ENCODE results near the gene CADM1. TPM values are rescaled to one million over a fixed set of nuclear protein-coding genes. Genes with fewer than 3 reads are reported as not detected.

CADM1 gene
- total RNA-seq, 1 experiment from 2014 or later: 12.9 TPM

- Histone ChIP-seq H3K4me1 (ENCODE audit: insufficient read depth, low read length, poor library complexity, severe bottlenecking) (no peaks in the 10 kb centered on the region), H3K36me3 (ENCODE audit: insufficient read depth, low read length, poor library complexity, severe bottlenecking) (no peaks in the 10 kb centered on the region), H3K27me3 (replicated peaks; ENCODE audit: insufficient read depth, low read depth, low read length, poor library complexity) (no peaks in the 10 kb centered on the region), H3K9me3 (ENCODE audit: low read depth, low read length, poor library complexity, severe bottlenecking) (no peaks in the 10 kb centered on the region), H3K4me3 (ENCODE audit: low read depth, low read length, poor library complexity, severe bottlenecking) (no peak overlapping the region), H3K27ac (ENCODE audit: low read depth, low read length, poor library complexity, severe bottlenecking) (no peak overlapping the region)
- POLR2A ChIA-PET (ENCODE audit: low non-redundant PET): no interaction called here
- no peak for TF ChIP-seq EZH2 (IDR thresholded peaks at IDR 0.05; ENCODE audit: borderline replicate concordance, low read depth, low read length, poor library complexity, severe bottlenecking)
- TF ChIP-seq, protein P1, sequence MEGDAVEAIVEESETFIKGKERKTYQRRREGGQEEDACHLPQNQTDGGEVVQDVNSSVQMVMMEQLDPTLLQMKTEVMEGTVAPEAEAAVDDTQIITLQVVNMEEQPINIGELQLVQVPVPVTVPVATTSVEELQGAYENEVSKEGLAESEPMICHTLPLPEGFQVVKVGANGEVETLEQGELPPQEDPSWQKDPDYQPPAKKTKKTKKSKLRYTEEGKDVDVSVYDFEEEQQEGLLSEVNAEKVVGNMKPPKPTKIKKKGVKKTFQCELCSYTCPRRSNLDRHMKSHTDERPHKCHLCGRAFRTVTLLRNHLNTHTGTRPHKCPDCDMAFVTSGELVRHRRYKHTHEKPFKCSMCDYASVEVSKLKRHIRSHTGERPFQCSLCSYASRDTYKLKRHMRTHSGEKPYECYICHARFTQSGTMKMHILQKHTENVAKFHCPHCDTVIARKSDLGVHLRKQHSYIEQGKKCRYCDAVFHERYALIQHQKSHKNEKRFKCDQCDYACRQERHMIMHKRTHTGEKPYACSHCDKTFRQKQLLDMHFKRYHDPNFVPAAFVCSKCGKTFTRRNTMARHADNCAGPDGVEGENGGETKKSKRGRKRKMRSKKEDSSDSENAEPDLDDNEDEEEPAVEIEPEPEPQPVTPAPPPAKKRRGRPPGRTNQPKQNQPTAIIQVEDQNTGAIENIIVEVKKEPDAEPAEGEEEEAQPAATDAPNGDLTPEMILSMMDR (conservative IDR thresholded peaks at IDR 0.05; ENCODE audit: low read depth, low read length): no peak
- CTCF ChIA-PET: no interaction called here
- no peak for DNase-seq (ENCODE audit: low spot score)
- BruUV-seq (replicated peaks): no TSS peak
- intact Hi-C loops (cut with micrococcal nuclease; ENCODE audit: unreplicated experiment): no loop called here
Measured at GRCh38 chr11:115456019-115456418, 48.2 kb downstream of the CADM1 start.

DNA sequence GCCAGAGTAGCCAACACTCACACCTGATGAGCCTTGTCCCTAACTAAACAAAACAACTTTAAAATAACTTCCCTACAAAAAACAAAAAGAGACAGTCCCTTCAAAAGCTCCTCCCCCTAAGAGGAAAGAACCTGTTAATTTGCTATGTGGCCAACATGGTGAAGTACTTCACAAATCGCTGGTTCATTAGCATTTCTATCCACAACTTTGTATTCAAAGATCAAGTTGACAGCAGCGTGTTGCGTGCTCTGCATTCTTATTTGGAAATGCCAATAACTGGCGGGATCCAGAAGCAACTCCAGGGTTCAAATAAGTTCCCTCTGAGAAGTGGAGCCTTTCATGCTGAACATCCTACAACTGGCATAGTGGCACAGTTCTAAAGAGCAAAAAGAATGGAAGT is 48.6 kb downstream of the CADM1 start:
- BruUV-seq (replicated peaks): no TSS peak
- Histone ChIP-seq H3K9me3 (ENCODE audit: low read depth, low read length, poor library complexity, severe bottlenecking) (no peaks in the 10 kb centered on the region), H3K36me3 (ENCODE audit: insufficient read depth, low read length, poor library complexity, severe bottlenecking) (no peaks in the 10 kb centered on the region), H3K4me1 (ENCODE audit: insufficient read depth, low read length, poor library complexity, severe bottlenecking) (no peaks in the 10 kb centered on the region), H3K27ac (ENCODE audit: low read depth, low read length, poor library complexity, severe bottlenecking) (no peak overlapping the region), H3K27me3 (replicated peaks; ENCODE audit: insufficient read depth, low read depth, low read length, poor library complexity) (no peaks in the 10 kb centered on the region), H3K4me3 (ENCODE audit: low read depth, low read length, poor library complexity, severe bottlenecking) (no peak overlapping the region)
- no peak for DNase-seq (ENCODE audit: low spot score)
- POLR2A ChIA-PET (ENCODE audit: low non-redundant PET): no interaction called here
- intact Hi-C loops (cut with micrococcal nuclease; ENCODE audit: unreplicated experiment): no loop called here
- no peak for TF ChIP-seq EZH2 (IDR thresholded peaks at IDR 0.05; ENCODE audit: borderline replicate concordance, low read depth, low read length, poor library complexity, severe bottlenecking)
- TF ChIP-seq, protein P1 (conservative IDR thresholded peaks at IDR 0.05; ENCODE audit: low read depth, low read length): no peak
- CTCF ChIA-PET: no interaction called here

DNA sequence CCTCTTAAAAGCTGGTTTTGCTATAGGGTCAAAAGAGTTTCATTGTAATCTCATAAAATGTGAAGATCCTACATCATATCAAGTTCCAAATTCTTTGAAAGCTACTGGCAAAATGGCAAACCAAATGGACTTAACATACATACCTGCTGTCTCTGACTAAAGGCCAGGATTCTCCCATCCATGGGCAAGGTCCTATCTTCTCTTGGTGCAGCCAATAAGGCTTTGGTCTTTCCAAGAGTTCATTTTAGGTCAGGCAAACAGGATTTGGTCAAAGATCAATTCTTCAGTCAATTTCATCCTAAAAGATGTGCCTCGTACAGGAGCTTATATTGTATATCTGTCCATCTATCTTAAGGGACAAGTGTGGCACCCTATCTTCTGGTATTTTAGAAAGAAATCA is 49.7 kb downstream of the CADM1 start:
- intact Hi-C loops (cut with micrococcal nuclease; ENCODE audit: unreplicated experiment): no loop called here
- Histone ChIP-seq H3K9me3 (ENCODE audit: low read depth, low read length, poor library complexity, severe bottlenecking) (no peaks in the 10 kb centered on the region), H3K4me3 (ENCODE audit: low read depth, low read length, poor library complexity, severe bottlenecking) (no peak overlapping the region), H3K27me3 (replicated peaks; ENCODE audit: insufficient read depth, low read depth, low read length, poor library complexity) (no peaks in the 10 kb centered on the region), H3K36me3 (ENCODE audit: insufficient read depth, low read length, poor library complexity, severe bottlenecking) (no peaks in the 10 kb centered on the region), H3K4me1 (ENCODE audit: insufficient read depth, low read length, poor library complexity, severe bottlenecking) (no peaks in the 10 kb centered on the region), H3K27ac (ENCODE audit: low read depth, low read length, poor library complexity, severe bottlenecking) (no peak overlapping the region)
- ChIA-PET POLR2A (ENCODE audit: low non-redundant PET) (no interaction called here), CTCF (no interaction called here)
- BruUV-seq (replicated peaks): no TSS peak
- no peak for TF ChIP-seq EZH2 (IDR thresholded peaks at IDR 0.05; ENCODE audit: borderline replicate concordance, low read depth, low read length, poor library complexity, severe bottlenecking)
- TF ChIP-seq, protein P1 (conservative IDR thresholded peaks at IDR 0.05; ENCODE audit: low read depth, low read length): no peak
- DNase-seq (ENCODE audit: low spot score): no peak
